Erythroblast (primary cell): ENCODE measurements around the gene AGK.

Experiments
- GATA1 ChIP-seq: IDR thresholded peaks from 2 replicates; pipeline ENCODE4 v1.6.1; 2011; ENCODE audit warnings: low read depth, mild to moderate bottlenecking, control low read depth, low read length, moderate library complexity
- POLR2A ChIP-seq: IDR thresholded peaks from 2 replicates; pipeline ENCODE4 v1.6.1; 2011; ENCODE audit warnings: mild to moderate bottlenecking, low read length

DNA sequence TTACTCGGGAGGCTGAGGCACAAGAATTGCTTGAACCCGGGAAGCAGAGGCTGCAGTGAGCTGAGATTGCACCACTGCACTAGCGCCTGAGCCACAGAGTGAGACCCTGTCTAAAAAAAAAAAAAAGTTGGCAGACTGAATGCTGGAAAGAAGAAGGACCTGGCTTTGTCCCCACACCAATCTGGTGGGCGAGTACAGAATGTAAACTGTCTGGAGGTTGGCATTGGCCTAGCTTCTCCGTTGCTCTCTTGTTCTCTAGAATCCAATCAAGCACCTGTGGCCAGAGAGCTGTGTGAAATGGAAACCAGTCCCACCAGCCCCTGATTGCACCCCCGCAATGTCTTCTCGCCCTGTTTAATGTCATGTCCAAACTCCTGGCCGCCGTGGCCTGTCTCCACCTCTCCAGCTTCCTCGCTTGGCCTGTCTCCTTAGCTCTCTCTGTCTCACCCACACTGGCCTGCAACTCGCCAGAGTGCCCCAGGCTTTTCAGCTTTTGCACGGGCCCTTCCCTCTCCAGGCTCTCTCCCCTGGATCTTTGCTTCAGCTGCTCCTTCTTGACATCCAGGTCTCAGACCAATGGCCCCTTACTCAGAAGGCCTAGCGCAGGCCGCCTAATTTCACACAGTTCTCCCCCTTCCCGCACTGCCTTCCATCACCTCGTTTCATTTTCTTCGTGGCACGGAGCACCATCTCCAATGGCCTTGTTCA is 670 bp upstream of the AGK start:
- TF ChIP-seq POLR2A = no peak
- TF ChIP-seq GATA1 = no peak
